Stimulated activated CD8-positive, alpha-beta memory T cell treated with anti-CD3 and anti-CD28 coated beads, Interleukin-7, amount 100 ng/mL, for 48 hours (primary cell): ENCODE data around the gene ARRB1.
"Not testable (repeated sequence)": the region's sequence is repeated elsewhere in the genome, so short reads cannot be mapped to it uniquely, and the experiment has no call there.

Source experiments
- DNase-seq, 2 donors: peaks; one replicate each; pipeline ENCODE4 v3.0.0-alpha.2; 2020; ENCODE audit warnings: low read depth in 1 of 2; ENCODE audit errors: extremely low read depth in 1 of 2

ARRB1 gene

GRCh38 chr11:75371949-75372876, 20.8 kb upstream of the ARRB1 start:
- DNase-seq, result no peak

GRCh38 chr11:75369560-75370255, 18.2 kb upstream of the ARRB1 start:
- DNase-seq, result no peak

- DNase-seq, result not testable (repeated sequence)
Measured at GRCh38 chr11:75366826-75367225, 15.4 kb upstream of the ARRB1 start.

GRCh38 chr11:75365711-75366181, 14.3 kb upstream of the ARRB1 start:
- no peak for DNase-seq

GRCh38 chr11:75362285-75362684, 10.8 kb upstream of the ARRB1 start:
- not testable (repeated sequence) for DNase-seq

GRCh38 chr11:75356613-75357012, 5.2 kb upstream of the ARRB1 start:
- no peak for DNase-seq

- DNase-seq, result no peak
Measured at GRCh38 chr11:75355051-75355450, 3.6 kb upstream of the ARRB1 start.

- DNase-seq, result no peak
Measured at GRCh38 chr11:75352588-75353206, 1.2 kb upstream of the ARRB1 start.

GRCh38 chr11:75351791-75352587, 528 bp upstream of the ARRB1 start:
- no peak for DNase-seq

GRCh38 chr11:75350743-75351540, 519 bp downstream of the ARRB1 start:
- DNase-seq, result no peak

GRCh38 chr11:75350122-75350742, 1.2 kb downstream of the ARRB1 start:
- DNase-seq, result no peak

- no peak for DNase-seq
Measured at GRCh38 chr11:75349521-75350116, 1.8 kb downstream of the ARRB1 start.

GRCh38 chr11:75347781-75348566, 3.5 kb downstream of the ARRB1 start:
- no peak for DNase-seq

GRCh38 chr11:75346912-75347647, 4.4 kb downstream of the ARRB1 start:
- DNase-seq, result no peak

- DNase-seq, result no peak
Measured at GRCh38 chr11:75346296-75346695, 5.2 kb downstream of the ARRB1 start.

- DNase-seq, result no peak
Measured at GRCh38 chr11:75345455-75346160, 5.9 kb downstream of the ARRB1 start.
